NCI-H2029 treated with DMSO at 0.1 percent for 48 hours (cell line): Measurements from ENCODE around the gene PRKAG1.

ENCODE experiments used
- DNase-seq: peaks from one replicate; lab custom pipeline; 2025; lab: John Stamatoyannopoulos, UW

PRKAG1 gene

DNA sequence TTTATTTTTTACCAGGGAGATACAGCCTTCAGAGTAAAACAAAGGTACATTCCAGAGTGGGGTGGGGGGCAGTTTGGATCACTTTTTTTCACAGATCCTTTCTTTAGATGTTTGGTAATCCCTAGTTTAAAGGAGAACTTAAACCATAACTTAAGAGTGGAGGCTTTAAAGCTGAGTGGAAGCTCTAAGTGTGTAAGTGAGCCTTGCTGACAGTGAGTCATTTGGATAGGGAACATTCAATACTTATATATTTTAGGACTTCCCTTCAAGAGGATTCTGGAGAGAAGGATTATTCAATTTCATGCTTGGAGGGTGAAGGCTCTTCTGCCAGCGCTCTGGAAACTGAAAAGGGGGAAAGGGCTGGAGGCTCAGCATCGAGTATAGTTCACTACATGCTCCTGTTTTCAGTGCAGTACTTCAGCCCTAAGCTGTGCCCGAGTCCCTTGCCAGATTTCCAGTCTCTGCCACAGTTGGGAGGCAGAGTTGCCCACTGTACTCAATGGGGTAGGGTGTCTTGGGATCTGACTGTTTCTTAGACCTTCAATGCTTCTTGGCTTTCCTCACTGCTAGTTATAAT lies 8.4 kb downstream of the PRKAG1 start:
- DNase-seq, result no peak

DNA sequence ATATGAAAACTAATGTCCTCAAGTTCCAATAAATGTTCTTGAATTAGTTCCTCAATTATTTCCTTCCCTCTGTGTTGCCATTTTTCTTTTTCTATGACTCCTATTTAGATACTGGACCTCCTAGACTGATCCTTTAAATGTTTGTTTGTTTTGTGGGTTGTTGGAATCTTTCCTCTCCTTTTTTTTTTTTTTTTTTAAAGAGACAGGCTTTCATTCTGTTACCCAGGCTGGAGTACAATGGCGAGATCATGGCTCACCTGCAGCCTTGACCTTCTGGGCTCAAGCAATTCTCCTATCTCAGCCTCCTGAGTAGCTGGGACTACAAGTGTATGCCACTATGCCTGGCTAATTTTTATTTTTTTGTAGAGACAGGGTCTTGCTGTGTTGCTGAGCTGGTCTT lies 9.6 kb downstream of the PRKAG1 start:
- no peak for DNase-seq

- DNase-seq, result no peak
Observed at GRCh38 chr12:49000346-49000745, 18.2 kb downstream of the PRKAG1 start.

GRCh38 chr12:48999371-49000131 lies 19.0 kb downstream of the PRKAG1 start, which contains the start of gene DDN:
TSS of gene DDN (minus strand) at chr12:48999375. CDS start at chr12:48999287, 88 bp downstream.
- DNase-seq, result no peak

GRCh38 chr12:48998497-48999353 lies 19.9 kb downstream of the PRKAG1 start:
- DNase-seq, result no peak

DNA sequence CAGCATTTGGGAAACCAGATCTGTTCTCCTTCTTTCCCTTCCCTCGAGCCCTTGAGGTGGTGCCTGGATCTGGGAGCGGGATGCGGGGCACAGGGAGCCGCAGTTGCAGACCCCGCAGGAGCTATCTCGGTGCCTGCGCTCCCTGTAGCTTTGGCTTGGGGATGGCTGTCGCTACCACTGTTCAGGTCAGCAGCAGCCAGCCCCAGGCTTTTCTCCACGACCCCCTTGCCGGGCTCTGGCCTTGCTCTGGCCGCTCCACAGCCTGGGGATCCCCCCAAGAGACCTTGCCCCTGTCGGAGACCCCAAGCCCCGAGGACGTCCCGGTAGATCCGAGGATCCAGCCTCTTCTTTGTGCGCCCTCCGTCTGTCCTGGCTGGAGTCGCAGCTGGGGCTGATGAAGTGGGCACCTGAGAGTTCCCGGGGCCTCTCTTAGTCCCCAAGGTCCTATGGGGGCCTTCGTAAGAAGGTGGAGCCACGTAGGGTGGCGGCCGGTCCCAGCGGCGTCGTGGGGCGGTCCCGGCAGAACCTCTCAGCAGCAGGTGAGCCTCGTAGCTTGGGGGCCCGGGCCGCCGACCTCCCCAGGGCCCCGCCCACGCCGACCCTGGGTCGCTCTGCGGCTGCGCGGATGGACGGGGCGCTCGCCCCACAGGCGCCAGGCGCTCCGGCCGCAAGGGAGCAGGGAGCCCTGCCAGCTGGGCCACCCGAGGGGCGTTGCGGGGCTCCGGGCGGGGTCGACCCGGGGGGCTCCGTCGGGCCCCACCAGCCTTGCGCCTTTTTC lies 20.7 kb downstream of the PRKAG1 start:
- no peak for DNase-seq

DNA sequence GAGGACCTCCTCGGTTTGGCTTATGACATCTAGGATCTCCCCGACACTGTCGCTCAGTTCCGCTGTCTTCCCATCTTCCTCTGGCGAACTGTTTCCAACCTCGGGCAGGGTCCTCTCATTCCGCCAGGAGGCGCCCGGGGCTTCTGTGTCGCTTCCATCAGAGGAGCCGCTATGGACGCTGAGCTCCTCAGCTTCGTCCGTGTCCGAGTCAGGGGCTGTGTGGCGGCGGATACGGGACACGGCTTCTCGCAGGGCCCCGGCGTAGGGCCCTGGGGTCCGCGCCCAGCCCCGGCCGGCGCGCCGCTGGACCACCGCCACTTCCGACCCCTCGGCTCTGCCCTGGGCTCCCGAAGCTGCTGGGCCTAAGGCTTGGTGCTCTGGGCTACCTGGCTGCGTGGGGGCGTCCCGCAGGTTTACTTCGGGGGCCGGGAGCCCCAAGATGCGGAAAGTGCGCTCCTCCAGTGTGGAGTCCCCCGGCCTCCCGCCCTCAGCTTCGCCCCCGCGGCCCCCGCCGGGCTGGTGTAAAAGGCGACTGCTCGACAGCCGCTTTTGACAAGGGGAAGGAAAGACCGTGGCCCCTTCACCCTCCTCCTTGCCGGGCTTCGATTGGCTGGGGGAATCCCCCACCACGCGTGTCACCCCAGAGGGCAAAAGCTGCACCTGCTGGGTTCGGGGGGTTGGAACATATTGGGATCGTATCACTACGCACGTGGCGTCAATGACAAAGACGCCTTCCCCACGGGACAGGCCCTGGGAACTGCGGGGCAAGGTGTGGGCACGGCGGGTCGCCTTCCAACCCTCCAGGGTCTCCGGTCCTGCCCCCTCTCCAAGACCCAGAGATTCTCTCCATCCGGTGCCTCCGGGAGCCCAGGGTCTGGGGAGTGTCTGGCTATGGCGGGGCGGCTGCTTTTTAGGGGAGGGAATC lies 21.5 kb downstream of the PRKAG1 start:
- DNase-seq, result peak; percentile 30

GRCh38 chr12:48995086-48995879 lies 23.3 kb downstream of the PRKAG1 start:
- DNase-seq, result peak; percentile 54

DNA sequence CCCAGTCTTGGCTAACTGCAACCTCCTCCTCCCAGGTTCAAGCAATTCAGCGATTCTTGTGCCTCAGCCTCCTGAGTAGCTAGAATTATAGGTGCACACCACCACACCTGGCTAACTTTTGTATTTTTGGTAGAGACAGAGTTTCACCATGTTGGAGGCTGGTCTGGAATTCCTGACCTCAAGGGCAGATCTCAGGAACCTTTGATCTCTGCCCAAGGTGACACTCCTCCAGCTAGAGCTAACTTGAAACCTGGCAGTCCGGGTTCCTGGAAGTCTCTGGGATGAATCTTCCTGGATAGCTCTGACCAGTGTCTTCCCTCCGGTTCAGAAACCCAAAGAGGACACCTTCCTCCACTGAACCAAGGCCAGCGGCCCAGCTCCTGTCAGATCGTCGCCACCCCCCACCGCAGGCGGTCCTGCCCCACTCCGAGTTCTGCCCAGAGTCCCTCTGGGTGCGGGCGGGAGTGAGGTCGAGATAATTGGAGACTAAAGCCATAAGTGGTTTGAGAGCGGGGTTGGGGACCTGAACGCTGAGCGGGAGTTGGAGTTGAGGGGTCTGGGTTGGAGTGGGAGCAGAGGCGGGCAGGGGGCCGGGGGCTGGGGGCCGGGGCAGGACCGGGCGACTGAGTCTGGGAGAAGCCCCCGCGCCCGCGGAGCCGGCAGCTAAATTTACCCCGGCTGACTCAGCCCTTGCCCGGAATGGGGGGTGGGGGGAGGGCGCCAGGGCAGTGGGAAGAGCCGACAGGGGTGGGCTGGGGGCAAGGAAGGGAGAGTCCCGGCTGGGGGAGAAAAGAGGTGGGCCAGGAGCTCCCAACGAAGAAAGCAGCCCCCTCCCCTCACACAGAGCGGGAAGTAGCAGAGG lies 24.1 kb downstream of the PRKAG1 start:
- no peak for DNase-seq

- DNase-seq, result no peak
Observed at GRCh38 chr12:48993787-48994186, 24.8 kb downstream of the PRKAG1 start.

DNA sequence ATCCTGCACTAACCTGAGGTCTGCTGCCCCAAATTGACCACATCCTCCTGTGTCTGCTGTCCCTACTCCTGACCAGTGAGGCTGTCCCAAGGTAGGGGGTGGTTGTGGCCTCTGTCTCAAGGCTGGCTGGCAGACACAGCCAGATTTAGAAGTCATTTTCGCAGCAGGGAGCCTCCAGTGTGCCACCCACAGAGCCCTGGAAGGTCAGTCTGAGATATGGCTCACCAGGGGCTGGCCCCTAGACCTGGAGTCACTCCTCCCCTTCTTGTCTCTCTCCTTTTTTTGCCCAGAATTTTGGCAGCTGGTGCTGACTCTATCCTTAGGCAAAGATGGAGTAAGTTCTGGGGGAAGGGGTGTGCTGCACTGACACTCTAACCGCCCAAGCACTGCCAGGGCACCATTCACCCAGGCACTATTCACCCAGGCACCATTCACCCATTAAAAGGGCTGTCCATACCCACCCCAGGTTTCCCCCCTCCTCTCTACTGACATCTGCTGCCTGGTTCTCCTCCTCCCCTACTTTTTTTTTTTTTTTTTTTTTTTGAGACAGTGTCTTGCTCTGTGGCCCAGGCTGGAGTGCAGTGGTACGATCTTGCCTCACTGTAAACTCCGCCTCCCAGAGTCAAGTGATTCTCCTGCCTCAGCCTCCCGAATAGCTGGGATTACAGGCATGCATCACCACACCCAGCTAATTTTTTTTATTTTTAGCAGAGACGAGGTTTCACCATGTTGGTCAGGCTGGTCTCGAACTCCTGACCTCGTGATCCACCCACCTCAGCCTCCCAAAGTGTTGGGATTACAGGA lies 27.1 kb downstream of the PRKAG1 start:
- DNase-seq, result no peak

DNA sequence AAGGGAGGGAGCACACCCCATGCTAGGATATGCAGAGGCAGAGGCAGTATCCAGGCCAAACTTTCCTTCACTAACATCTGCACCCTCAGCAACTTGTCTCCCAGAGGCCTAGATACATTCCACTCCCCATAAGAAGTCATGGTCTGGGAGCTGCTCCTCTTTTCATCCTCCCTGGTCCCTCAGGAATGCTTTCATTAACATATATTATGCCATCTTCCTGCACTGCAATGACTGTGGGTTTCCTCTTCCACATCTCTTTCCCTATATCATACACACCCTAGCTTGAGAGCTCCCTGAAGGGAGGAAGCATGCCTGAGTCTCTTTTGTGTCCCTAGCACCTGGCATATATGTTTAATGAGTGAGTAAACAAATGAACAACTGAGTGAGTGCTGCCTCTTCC lies 28.0 kb downstream of the PRKAG1 start:
- DNase-seq, result peak; percentile 65

- DNase-seq, result no peak
Observed at GRCh38 chr12:48988030-48988649, 30.4 kb downstream of the PRKAG1 start.

DNA sequence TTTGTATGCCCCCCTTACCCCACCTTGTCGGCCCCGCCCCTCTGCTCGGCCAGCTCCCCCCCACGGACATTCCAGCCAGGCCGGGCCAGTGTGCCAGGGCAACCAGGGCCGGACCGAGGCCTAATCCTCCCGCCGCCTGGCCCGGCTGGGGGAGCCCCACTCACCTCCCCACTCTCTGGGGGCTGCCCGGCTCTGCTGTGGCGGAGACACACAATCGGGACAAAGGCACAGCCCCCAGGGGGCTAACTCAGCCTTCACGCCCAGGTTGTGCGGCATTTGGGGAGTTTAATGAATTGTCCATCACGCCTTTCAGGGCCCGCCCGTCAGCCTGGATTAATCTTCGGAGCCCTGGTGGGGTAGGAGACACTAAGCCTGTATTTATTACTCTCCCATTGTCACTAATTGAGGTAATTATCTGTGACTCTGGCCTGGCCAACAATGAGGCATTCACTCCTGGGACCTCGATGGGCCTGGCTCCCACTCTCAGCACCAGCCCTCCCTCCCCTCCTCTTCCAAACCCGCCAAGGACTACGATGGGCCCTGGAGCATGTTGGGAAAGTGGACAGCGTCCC lies 31.8 kb downstream of the PRKAG1 start:
- no peak for DNase-seq

DNA sequence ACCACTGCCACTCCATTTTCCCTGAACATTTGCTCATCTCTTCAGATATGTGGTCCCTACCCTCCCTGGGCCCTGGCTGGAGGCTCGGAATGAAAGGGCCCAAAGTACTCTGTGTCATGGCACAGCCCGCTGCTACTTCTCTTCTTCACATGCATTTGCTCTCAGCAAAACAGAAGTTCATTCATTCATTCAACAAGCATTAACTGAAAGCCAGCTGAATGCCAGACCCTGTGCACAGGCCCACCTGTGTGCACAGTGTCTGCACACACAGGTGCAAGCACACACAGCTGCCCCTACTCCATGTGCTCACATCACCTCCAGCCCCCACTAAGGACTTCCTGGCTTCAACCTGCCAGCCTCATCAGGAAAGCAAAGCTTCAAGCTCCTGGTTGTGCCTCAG lies 32.7 kb downstream of the PRKAG1 start:
- no peak for DNase-seq

DNA sequence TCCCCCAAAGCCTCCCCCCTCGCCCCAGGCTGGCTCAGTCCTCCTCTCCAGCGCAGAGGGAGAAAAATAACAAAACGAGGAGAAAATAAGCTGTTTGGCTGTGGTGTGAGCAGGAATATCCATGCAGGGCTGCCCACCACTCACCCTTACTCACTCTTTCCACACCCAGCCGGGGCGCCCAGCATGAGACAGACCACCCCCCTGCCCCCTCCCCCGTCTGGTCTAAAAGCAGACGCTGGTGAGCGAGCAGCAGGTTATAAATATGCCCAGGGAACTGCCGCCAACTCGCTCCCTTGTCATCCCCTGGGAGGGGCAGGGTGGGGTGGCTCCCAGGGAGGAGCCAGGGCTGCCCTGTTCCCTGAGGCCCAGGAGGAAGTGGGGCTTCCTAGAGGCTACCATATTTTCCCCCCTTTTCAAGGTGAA lies 33.1 kb downstream of the PRKAG1 start:
- DNase-seq, result no peak

GRCh38 chr12:48982397-48983080 lies 36.0 kb downstream of the PRKAG1 start:
- no peak for DNase-seq
